Measurements from ENCODE around the gene SMAD1.
A peak's percentile ranks its signal among the peaks of the same experiment; 100 is the strongest.
"Not testable (repeated sequence)": the region's sequence is repeated elsewhere in the genome, so short reads cannot be mapped to it uniquely, and the experiment has no call there.

Gene SMAD1

DNA sequence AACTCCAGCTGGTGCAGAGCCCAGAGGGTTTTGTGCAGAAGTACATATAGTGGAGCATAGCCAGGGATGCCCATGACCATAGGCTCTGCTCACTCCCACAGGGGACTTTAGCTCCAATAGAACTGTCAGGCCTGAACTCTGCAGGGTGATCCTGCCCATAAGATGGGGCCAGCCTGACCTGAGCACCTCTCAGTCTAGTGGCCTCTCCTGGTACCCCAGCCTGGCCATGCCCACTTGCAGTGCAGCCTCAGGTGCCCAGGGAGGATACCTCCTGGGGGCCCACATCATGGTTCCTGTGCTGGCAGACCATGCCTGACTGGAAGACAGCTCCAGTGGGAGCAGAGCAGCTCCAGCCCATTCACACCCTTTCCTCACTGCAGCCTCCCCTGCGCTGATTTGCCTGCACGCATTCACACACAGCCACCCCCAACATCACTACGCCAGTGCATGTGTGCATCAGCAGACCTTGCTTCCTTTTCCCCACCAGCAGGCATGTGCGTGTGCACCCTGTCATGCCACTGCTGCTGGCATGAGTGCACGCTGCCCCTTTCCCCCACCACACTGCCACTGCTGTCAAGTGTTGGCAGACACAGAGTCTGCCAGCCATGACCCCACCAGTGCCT lies 84.5 kb downstream of the SMAD1 start:
- DNase-seq, result no peak

DNA sequence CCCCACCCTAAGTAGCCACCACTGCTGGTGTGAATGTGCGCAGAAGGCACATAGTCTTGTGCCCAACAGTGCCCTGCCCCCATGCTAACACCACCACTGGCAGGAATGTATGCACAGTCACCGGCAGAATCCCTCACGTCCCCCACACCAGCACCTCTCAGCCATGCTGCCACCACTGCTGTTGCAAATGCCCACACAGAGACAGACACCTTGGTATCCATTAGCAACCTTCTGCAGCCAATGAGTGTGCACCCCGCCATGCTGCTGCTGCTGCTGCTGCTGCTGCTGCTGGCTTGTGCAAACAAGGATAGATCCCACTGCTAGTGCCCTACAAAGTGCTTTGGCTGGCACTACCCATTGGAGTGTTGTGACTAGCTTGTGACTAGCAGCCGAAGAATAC lies 85.1 kb downstream of the SMAD1 start:
- DNase-seq, result no peak

DNA sequence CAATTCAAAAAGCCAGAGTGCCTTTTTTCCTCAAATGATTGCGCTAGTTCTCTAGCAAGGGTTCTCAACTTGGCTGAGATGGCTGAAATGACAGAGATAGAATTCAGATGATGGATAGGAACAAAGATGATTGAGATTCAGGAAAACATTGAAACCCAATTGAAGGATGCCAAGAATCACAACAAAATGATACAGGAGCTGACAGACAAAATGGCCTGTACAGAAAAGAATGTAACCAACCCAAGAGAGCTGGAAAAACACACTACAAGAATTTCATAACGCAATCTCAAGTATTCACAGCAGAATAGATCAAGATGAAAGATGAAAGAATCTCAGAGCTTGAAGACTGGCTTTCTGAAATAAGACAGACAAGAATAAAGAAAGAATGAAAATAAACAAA lies 85.9 kb downstream of the SMAD1 start:
- peak; percentile 59 for DNase-seq

GRCh38 chr4:145574546-145574945 lies 92.9 kb downstream of the SMAD1 start:
- DNase-seq, result not testable (repeated sequence)

DNA sequence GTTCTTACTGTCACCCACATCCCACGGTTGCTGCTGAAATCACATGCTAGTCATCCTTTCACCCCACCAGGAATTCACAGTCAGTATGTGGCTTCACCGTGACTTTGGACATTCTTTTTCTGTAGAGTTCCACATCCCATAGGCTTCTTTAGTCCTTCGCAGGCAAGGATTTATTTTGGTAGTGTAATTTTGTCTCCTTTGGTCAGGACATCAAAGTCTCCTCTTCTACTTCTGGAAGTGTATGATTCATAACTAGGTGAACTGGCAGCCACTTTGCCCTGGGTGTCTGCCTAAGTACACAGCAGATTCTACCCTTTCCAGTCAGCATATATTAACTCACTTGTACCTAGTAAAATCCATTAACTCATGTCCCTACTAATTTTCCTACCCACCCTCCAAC lies 99.3 kb downstream of the SMAD1 start:
- DNase-seq, result peak; percentile 33

- DNase-seq, result peak; percentile 25
These were observed 101.8 kb downstream of the SMAD1 start for GRCh38 chr4:145583191-145584055.

GRCh38 chr4:145587088-145587754 lies 105.6 kb downstream of the SMAD1 start:
- no peak for DNase-seq

DNA sequence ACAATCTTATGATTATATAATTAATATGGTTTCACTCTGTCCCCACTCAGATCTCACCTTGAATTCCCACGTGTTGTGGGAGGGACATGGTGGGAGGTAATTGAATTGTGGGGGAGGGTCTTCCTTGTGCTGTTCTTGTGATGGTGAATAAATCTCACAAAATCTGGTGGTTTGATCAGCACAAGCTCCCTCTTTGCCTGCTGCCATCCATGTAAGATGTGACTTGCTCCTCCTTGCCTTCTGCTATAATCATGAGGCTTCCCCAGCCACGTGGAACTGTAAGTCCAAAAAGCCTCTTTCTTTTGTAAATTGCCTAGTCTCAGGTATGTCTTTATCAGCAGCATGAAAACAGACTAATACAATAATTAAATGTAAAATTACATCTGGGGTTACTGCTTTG lies 107.7 kb downstream of the SMAD1 start:
- DNase-seq, result not testable (repeated sequence)

GRCh38 chr4:145589916-145590702 lies 108.5 kb downstream of the SMAD1 start:
- DNase-seq, result no peak

DNA sequence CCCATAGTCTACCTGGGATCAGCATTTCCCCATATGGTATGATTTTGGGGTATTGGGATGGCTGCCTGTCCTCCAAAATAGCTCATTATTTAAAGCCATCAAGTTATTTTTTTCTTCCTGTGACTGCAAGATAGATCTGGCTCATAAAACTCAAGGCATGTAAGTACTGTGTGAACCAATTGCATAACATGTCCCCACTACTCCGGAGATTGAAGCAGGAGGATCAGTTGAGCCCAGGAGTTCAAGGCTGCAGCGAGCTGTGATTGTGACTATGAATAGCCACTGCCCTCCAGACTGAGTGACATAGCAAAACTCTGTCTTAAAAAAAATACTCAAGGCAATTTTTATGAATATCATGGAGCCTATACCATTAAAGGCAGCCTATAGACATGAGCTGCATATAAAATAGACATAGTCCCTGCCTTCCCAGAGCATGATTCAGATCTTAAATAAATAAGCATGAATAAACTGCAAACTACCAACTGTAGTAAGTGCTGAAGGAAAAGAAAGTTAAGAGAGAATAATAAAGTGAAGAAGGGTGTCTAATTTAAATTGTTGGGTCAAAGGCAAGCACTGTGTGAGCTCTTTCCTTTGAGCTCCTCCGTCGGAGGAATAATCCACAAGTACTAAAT lies 120.6 kb downstream of the SMAD1 start:
- DNase-seq, result no peak

- DNase-seq, result no peak
These were observed 124.3 kb downstream of the SMAD1 start for GRCh38 chr4:145605941-145606340.
